Memory B cell (primary cell): ENCODE data around the gene SCTR.

Experiments
- ATAC-seq: fragments of 150-1000 bp; cut with Tn5 transposase; 2 replicates; pipeline ENCODE4 v1.10.0; 2021; ENCODE audit warnings: low read depth, mild to moderate bottlenecking, moderate library complexity
- DNase-seq, 2 donors: peaks; one replicate each; pipeline ENCODE4 v3.0.0; 2022; ENCODE audit warnings: low spot score in 2 of 2
- H3K27ac Mint-ChIP-seq: one replicate; pipeline ENCODE4 v1.8.0; 2022; ENCODE audit warnings: mild to moderate bottlenecking, moderate library complexity, mixed read lengths
- H3K27me3 Mint-ChIP-seq: one replicate; pipeline ENCODE4 v1.8.0; 2022; ENCODE audit warnings: mixed read lengths
- H3K36me3 Mint-ChIP-seq: one replicate; pipeline ENCODE4 v1.8.0; 2022; ENCODE audit warnings: mild to moderate bottlenecking, mixed read lengths
- H3K4me1 Mint-ChIP-seq: one replicate; pipeline ENCODE4 v1.8.0; 2022; ENCODE audit warnings: mixed read lengths
- H3K4me3 Mint-ChIP-seq: one replicate; pipeline ENCODE4 v1.8.0; 2022; ENCODE audit warnings: mild to moderate bottlenecking, moderate library complexity, mixed read lengths
- H3K9me3 Mint-ChIP-seq: one replicate; pipeline ENCODE4 v1.8.0; 2022; ENCODE audit warnings: mixed read lengths

The SCTR gene

DNA sequence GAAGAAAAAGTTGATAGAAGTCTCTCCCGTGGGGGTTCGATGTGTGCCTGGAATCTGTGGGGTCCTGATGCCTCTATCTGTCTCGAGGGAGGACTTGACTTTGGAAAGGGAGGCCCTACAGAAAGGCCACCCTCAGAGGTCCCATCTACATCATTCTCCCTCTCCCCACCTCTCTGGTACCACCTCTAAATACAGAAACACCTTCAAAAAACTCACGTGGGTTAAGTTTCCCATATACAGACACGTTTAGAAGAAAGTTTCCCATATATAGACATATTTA is 97.9 kb downstream of the SCTR start:
- Mint-ChIP-seq H3K27ac (no peak overlapping the region), H3K4me1 (peaks cover 3% of the 10 kb centered on the region), H3K36me3 (peaks cover 3% of the 10 kb centered on the region), H3K4me3 (no peak overlapping the region), H3K27me3 (peaks cover 44% of the 10 kb centered on the region), H3K9me3 (peaks cover 6% of the 10 kb centered on the region)
- no peak for ATAC-seq
- no peak for DNase-seq

- Mint-ChIP-seq H3K9me3 (peaks cover 6% of the 10 kb centered on the region), H3K36me3 (peaks cover 3% of the 10 kb centered on the region), H3K27me3 (peaks cover 44% of the 10 kb centered on the region), H3K4me1 (peaks cover 3% of the 10 kb centered on the region), H3K27ac (no peak overlapping the region), H3K4me3 (no peak overlapping the region)
- DNase-seq = no peak
- no peak for ATAC-seq
Measured at GRCh38 chr2:119425620-119426395, 98.5 kb downstream of the SCTR start.

GRCh38 chr2:119425119-119425405 is 99.2 kb downstream of the SCTR start:
- Mint-ChIP-seq H3K36me3 (peaks cover 3% of the 10 kb centered on the region), H3K9me3 (peaks cover 6% of the 10 kb centered on the region), H3K4me3 (no peak overlapping the region), H3K4me1 (peaks cover 3% of the 10 kb centered on the region), H3K27ac (no peak overlapping the region), H3K27me3 (peaks cover 43% of the 10 kb centered on the region)
- DNase-seq (no peak), ATAC-seq (no peak)

DNA sequence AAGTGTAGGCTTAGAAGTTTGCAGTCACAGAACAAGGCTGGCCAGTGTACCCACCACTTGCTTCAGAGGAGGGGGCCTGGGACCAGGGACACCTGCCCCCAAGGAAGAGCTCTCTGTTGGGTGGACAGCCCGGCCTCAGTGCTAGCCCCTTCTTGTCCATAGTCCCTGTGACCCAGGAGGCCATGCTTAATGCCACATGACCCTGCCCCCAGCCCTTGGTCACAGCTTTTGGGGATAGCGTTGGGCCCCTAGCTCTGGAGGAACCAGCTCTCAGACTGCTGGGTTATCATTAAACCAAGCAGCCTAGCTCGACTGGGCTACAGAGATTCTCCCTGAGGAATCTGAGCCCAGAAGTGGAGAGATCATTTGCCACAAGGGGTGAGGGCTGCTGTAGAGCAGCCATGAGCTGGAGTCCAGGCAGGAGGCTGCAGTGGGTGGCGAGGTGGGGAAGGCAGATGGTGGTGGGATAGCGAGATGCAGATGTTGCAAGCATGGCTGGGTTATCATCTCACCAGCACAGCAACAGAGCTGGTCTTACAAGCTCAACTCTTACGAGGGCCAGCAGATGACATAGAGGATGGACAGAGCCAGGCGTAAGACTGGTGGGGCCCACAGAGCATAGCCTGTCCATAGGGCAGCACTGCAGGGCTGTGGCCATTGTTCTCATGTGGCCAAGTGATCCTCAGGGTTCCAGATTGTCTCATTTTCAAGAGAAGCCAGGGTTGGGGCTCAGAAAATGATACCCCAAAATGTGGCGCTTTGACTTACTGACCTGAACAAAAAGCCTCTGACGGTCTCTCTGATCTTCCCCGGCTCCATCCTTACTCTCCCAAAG is 99.8 kb downstream of the SCTR start:
- H3K9me3 Mint-ChIP-seq = peaks cover 6% of the 10 kb centered on the region

GRCh38 chr2:119423811-119424210 is 100.5 kb downstream of the SCTR start:
- peaks cover 3% of the 10 kb centered on the region for H3K36me3 Mint-ChIP-seq
- peaks cover 6% of the 10 kb centered on the region for H3K9me3 Mint-ChIP-seq
- DNase-seq (no peak), ATAC-seq (no peak)
- no peak overlapping the region for H3K4me3 Mint-ChIP-seq
- H3K4me1 Mint-ChIP-seq = no peaks in the 10 kb centered on the region
- no peak overlapping the region for H3K27ac Mint-ChIP-seq
- peaks cover 38% of the 10 kb centered on the region for H3K27me3 Mint-ChIP-seq

More for the DNA sequence above, 99.8 kb downstream of the SCTR start:
- Mint-ChIP-seq H3K4me1 (no peaks in the 10 kb centered on the region), H3K27ac (no peak overlapping the region), H3K4me3 (no peak overlapping the region), H3K36me3 (peaks cover 3% of the 10 kb centered on the region), H3K27me3 (peaks cover 42% of the 10 kb centered on the region)
- ATAC-seq = no peak
- DNase-seq = no peak

DNA sequence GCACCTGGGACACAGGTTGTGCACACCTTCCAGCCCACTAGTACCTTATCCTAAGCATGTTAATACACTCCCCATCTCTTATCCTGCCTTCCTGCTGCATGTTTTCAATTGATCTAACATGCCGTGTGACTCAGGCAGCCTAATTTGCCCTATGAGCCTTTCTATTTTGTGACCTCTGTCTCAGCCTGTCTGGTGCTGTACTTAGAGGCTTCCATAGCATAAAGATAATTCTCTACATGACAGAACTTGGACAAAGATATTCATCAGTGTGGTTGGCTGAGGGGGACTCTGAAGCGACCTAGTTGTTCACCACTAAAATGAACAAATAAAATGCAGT is 101.2 kb downstream of the SCTR start:
- H3K36me3 Mint-ChIP-seq = peaks cover 3% of the 10 kb centered on the region
- H3K4me1 Mint-ChIP-seq = no peaks in the 10 kb centered on the region
- no peak overlapping the region for H3K27ac Mint-ChIP-seq
- peaks cover 6% of the 10 kb centered on the region for H3K9me3 Mint-ChIP-seq
- no peak overlapping the region for H3K4me3 Mint-ChIP-seq
- ATAC-seq = no peak
- peaks cover 36% of the 10 kb centered on the region for H3K27me3 Mint-ChIP-seq
- no peak for DNase-seq

DNA sequence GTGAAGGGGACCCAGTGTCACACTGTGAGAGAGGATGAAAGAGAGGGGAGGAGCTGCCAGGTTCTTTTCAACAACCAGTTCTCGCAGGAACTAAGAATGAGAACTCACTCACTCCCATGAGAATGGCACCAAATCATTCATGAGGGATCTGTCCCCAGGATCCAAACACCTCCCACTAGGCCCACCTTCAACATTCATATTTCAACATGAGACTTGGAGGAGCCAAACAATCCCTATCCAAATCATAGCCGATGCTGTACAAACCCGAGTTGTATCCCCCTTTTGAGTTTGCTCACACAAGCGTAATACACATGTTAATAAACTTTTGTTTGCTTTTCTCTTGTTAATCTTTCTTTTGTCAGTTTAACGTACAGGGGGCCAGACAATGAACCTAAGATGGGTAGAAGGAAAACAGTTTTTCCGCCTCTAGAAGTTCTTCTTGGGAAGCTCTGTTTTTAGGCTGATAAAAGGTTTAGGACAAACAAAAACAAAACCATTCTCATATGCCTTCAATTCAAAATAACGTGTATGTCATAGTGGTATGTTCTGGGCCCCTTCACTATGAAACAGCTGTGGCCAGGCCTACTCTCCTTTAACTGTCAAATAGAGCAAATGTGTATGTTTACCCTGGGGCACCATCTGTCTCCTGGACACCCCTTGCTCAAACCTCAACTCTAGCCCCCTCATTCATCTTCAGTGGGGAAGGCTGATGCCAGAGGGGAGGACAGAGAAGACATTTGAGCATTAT is 101.7 kb downstream of the SCTR start:
- H3K27me3 Mint-ChIP-seq = peaks cover 33% of the 10 kb centered on the region
- peaks cover 6% of the 10 kb centered on the region for H3K9me3 Mint-ChIP-seq
- H3K4me1 Mint-ChIP-seq = no peaks in the 10 kb centered on the region
- H3K4me3 Mint-ChIP-seq = no peak overlapping the region
- H3K36me3 Mint-ChIP-seq = peaks cover 3% of the 10 kb centered on the region
- no peak for DNase-seq
- no peak for ATAC-seq
- H3K27ac Mint-ChIP-seq = no peak overlapping the region

GRCh38 chr2:119421741-119422140 is 102.5 kb downstream of the SCTR start:
- DNase-seq (no peak), ATAC-seq (no peak)
- H3K27ac Mint-ChIP-seq = no peak overlapping the region
- peaks cover 3% of the 10 kb centered on the region for H3K36me3 Mint-ChIP-seq
- H3K9me3 Mint-ChIP-seq = peaks cover 6% of the 10 kb centered on the region
- no peak overlapping the region for H3K4me3 Mint-ChIP-seq
- H3K27me3 Mint-ChIP-seq = peaks cover 27% of the 10 kb centered on the region
- no peaks in the 10 kb centered on the region for H3K4me1 Mint-ChIP-seq

GRCh38 chr2:119421304-119421703 is 103.0 kb downstream of the SCTR start:
- DNase-seq = no peak
- Mint-ChIP-seq H3K27ac (no peak overlapping the region), H3K4me3 (no peak overlapping the region), H3K4me1 (no peaks in the 10 kb centered on the region), H3K36me3 (peaks cover 3% of the 10 kb centered on the region), H3K27me3 (peaks cover 24% of the 10 kb centered on the region), H3K9me3 (peaks cover 6% of the 10 kb centered on the region)
- no peak for ATAC-seq

DNA sequence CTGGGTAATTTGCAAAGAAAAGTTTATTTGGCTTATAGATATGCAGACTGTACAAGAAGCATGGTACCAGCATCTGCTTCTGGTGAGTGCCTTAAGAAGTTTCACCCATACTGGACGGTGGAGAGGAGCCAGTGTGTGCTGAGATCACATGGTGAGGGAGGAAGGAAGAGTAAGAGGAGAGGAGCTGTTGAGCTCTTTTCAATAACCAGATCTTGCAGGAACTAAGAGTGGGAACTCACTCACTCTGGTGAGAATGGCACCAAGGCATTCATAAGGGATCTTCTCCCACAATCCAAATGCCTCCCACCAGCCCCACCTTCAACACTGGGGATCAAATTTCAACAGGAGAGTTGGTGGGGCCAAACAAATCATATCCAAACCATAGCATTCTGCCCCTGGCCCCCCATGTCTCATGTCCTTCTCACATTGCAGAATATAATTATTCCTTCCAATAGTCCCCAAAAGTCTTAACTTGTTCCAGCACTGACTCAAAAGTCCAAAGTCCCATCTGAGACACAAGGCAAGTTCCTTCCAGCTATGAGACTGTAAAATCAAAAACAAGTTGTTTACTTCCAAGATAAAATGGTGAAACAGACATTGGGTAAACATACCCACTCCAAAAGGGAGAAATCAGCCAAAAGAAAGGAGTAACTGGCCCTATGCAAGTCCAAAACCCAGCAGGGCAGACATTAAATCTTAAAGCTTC is 104.3 kb downstream of the SCTR start:
- ATAC-seq (no peak), DNase-seq (no peak)
- H3K27ac Mint-ChIP-seq = no peak overlapping the region
- peaks cover 3% of the 10 kb centered on the region for H3K36me3 Mint-ChIP-seq
- peaks cover 5% of the 10 kb centered on the region for H3K4me1 Mint-ChIP-seq
- peaks cover 6% of the 10 kb centered on the region for H3K9me3 Mint-ChIP-seq
- no peak overlapping the region for H3K4me3 Mint-ChIP-seq
- H3K27me3 Mint-ChIP-seq = peaks cover 18% of the 10 kb centered on the region

GRCh38 chr2:119419065-119419464 is 105.2 kb downstream of the SCTR start:
- peaks cover 9% of the 10 kb centered on the region for H3K4me1 Mint-ChIP-seq
- H3K27ac Mint-ChIP-seq = no peak overlapping the region
- H3K36me3 Mint-ChIP-seq = peaks cover 3% of the 10 kb centered on the region
- no peak overlapping the region for H3K4me3 Mint-ChIP-seq
- no peak for DNase-seq
- no peak for ATAC-seq
- peaks cover 6% of the 10 kb centered on the region for H3K9me3 Mint-ChIP-seq
- H3K27me3 Mint-ChIP-seq = peaks cover 18% of the 10 kb centered on the region

DNA sequence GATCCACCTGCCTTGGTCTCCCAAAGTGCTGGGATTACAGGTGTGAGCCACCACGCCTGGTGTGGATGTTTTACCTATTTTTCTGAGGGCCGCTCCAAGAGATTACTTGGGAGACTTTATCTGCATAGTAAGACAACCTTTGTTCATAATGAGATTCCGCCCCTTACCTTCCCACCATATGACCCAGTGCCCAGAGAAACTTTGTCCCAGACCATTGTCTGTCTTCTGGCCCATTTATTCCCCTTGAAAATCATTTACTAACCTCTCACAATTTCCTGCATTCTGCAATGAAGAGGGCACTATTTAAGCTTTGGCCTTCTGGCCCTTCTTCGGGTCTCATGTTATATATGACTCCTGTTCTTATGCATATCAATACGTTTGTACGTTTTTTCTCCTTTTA is 106.4 kb downstream of the SCTR start:
- Mint-ChIP-seq H3K27ac (no peak overlapping the region), H3K27me3 (peaks cover 13% of the 10 kb centered on the region), H3K36me3 (peaks cover 3% of the 10 kb centered on the region), H3K9me3 (peaks cover 6% of the 10 kb centered on the region), H3K4me3 (no peak overlapping the region), H3K4me1 (peaks cover 9% of the 10 kb centered on the region)
- DNase-seq (no peak), ATAC-seq (no peak)

- DNase-seq (no peak), ATAC-seq (no peak)
- Mint-ChIP-seq H3K9me3 (no peaks in the 10 kb centered on the region), H3K27ac (no peak overlapping the region), H3K4me1 (peaks cover 9% of the 10 kb centered on the region), H3K36me3 (no peaks in the 10 kb centered on the region), H3K4me3 (no peak overlapping the region), H3K27me3 (peaks cover 7% of the 10 kb centered on the region)
Measured at GRCh38 chr2:119416299-119416923, 107.9 kb downstream of the SCTR start.
